OCI-M1 (cell line): ENCODE measurements around the gene OR2T2.
"Not testable (repeated sequence)": the region's sequence is repeated elsewhere in the genome, so short reads cannot be mapped to it uniquely, and the experiment has no call there.

Experiments used
- DNase-seq: peaks from one replicate; lab custom pipeline; 2025; lab: John Stamatoyannopoulos, UW

OR2T2 gene

DNA sequence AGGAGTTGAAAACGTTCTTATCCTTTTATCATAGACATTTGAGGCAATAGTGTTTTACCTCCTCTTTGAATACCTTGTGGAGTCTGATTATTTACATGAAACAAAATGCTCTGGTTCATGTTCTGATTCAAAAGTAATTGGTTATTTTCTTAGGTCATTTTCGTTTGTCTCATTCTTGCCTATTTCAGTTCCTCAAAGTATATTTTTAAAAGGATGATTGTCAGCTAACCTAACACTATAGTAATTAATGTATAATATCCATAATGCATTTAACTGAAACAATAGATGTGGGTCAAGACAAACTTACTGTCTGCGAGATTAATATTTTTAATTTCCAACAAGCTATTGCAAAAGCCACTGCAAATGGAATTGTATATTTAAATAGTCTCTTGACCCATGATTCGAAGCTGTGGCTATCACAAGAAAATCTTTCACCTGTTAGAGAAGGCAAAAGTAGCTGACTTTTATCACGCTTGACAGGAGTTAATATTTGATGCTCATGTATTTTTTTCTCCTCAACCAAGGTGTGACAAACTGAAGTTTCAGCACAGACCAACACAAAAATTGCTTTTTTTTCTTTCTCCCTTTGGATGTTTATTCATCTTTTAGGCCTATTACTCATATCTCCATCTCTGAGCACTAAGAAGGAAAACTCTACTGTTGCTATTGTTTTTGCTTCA lies 5.2 kb downstream of the OR2T2 start:
- not testable (repeated sequence) for DNase-seq

GRCh38 chr1:248453619-248454018 lies 8.2 kb downstream of the OR2T2 start:
- not testable (repeated sequence) for DNase-seq

GRCh38 chr1:248455045-248455444 lies 9.6 kb downstream of the OR2T2 start:
- not testable (repeated sequence) for DNase-seq

GRCh38 chr1:248456635-248457034 lies 11.2 kb downstream of the OR2T2 start:
- not testable (repeated sequence) for DNase-seq

- peak; percentile 30 for DNase-seq
Measured at GRCh38 chr1:248459117-248459516, 13.7 kb downstream of the OR2T2 start.

DNA sequence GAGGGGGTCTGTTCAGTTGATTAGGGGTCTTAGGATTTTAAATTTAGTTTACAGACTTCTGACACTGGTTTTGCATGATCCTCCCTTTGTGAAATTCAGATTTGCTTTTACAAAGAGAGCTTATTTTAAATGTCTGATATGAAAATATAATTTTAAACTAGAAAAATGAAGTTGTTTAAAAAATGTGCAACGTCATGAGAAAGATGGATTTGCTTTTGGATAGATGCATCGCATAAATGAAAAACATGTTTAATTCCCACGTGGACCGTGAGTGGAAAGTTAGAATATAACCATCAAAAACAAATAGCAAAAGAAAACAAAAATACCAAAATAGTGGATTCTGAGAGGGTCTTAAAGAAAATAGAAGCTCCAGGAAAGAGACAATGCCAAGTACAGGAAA lies 25.7 kb downstream of the OR2T2 start:
- no peak for DNase-seq

GRCh38 chr1:248472111-248472510 lies 26.7 kb downstream of the OR2T2 start:
- DNase-seq, result not testable (repeated sequence)

DNA sequence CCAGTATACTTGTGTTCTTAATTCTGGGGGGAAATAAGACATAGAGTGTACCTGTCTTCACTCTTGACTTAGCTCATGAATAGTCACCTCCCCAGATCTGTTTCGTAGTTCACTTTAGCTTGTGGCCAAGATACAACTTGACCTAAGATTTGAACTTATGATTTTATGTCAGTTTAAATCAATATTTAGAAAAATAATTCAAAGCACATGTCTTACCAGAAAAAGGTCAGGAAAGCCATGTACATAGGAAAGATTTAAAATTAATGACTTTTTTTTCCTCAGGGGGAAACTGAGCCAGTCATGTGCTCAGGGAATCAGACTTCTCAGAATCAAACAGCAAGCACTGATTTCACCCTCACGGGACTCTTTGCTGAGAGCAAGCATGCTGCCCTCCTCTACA lies 27.6 kb downstream of the OR2T2 start, which contains the start of gene OR2T3:
Gene OR2T3, plus strand, starts transcription at position 301 of the 400 bp plus-strand sequence. Its CDS starts 0 bp downstream, at position 301.
- DNase-seq, result not testable (repeated sequence)

- DNase-seq, result not testable (repeated sequence)
Measured at GRCh38 chr1:248475660-248476059, 30.2 kb downstream of the OR2T2 start.

GRCh38 chr1:248481686-248482579 lies 36.5 kb downstream of the OR2T2 start:
- DNase-seq, result peak; percentile 27

- DNase-seq, result not testable (repeated sequence)
Measured at GRCh38 chr1:248488289-248488688, 42.9 kb downstream of the OR2T2 start, which contains the start of gene OR2T5. Gene OR2T5 (plus strand): TSS chr1:248488589. CDS start chr1:248488589, 0 bp downstream.

- not testable (repeated sequence) for DNase-seq
Measured at GRCh38 chr1:248496661-248497060, 51.2 kb downstream of the OR2T2 start.

GRCh38 chr1:248500305-248501035 lies 55.0 kb downstream of the OR2T2 start:
- DNase-seq, result peak; percentile 59
